ENCODE measurements around the gene TMEM54.
A peak's percentile ranks its signal among the peaks of the same experiment; 100 is the strongest.

Gene TMEM54

GRCh38 chr1:32900956-32901822, at the start of gene TMEM54:
TSS of gene TMEM54 (minus strand) at chr1:32901389. CDS start at chr1:32901238, 151 bp downstream.
- H3K4me3 ChIP-seq (ENCODE audit: control insufficient read depth, low read depth, low read length): peak within 1 kb of the TSS; percentile 71
- TF ChIP-seq, protein P1, sequence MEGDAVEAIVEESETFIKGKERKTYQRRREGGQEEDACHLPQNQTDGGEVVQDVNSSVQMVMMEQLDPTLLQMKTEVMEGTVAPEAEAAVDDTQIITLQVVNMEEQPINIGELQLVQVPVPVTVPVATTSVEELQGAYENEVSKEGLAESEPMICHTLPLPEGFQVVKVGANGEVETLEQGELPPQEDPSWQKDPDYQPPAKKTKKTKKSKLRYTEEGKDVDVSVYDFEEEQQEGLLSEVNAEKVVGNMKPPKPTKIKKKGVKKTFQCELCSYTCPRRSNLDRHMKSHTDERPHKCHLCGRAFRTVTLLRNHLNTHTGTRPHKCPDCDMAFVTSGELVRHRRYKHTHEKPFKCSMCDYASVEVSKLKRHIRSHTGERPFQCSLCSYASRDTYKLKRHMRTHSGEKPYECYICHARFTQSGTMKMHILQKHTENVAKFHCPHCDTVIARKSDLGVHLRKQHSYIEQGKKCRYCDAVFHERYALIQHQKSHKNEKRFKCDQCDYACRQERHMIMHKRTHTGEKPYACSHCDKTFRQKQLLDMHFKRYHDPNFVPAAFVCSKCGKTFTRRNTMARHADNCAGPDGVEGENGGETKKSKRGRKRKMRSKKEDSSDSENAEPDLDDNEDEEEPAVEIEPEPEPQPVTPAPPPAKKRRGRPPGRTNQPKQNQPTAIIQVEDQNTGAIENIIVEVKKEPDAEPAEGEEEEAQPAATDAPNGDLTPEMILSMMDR (conservative IDR thresholded peaks at IDR 0.05; ENCODE audit: control insufficient read depth, insufficient read depth, low read depth, low read length): no peak
- peak; percentile 18 for DNase-seq (ENCODE audit: low read depth)

DNA sequence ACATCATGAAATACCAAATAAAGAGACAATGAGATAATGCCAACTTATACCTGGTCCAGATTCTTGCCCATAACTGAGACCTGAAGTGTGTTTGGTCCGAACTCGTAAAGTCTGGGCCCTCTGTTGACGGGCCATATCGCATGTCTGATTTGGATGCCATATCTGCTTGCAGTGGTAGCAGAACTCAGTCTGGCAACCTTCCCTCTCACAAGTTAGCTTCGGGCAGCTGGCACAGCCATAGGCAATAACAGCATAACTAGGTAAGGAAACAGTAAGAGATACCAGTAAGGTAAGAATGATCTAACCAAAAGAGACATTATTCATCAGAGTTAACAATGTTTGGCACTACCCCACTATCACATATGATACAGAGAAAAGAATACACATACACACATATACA, 48.3 kb upstream of the TMEM54 start:
- no peak overlapping the region for H3K4me3 ChIP-seq (ENCODE audit: control insufficient read depth, low read depth, low read length)
- TF ChIP-seq, protein P1 (conservative IDR thresholded peaks at IDR 0.05; ENCODE audit: control insufficient read depth, insufficient read depth, low read depth, low read length): no peak
- no peak for DNase-seq (ENCODE audit: low read depth)

GRCh38 chr1:32948905-32949304, 47.7 kb upstream of the TMEM54 start:
- no peak overlapping the region for H3K4me3 ChIP-seq (ENCODE audit: control insufficient read depth, low read depth, low read length)
- DNase-seq (ENCODE audit: low read depth): peak; percentile 45
- TF ChIP-seq, protein P1 (conservative IDR thresholded peaks at IDR 0.05; ENCODE audit: control insufficient read depth, insufficient read depth, low read depth, low read length): no peak

DNA sequence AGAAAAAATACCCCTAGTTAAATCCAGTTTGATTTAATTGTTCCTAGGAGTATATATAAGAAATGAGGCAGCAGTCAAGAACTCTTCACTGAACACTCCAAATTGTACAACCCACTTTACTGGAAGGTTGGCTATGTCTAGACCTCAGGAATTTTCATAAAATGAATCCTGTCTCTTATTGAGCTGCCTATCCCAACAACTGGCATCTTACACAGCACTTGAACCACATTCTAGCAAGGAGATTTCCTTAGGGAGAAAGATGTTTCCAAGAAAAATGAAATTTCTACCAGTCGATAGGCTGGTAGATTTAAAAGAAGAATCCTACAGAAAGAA, 47.2 kb upstream of the TMEM54 start:
- TF ChIP-seq, protein P1 (conservative IDR thresholded peaks at IDR 0.05; ENCODE audit: control insufficient read depth, insufficient read depth, low read depth, low read length): no peak
- no peak for DNase-seq (ENCODE audit: low read depth)
- no peak overlapping the region for H3K4me3 ChIP-seq (ENCODE audit: control insufficient read depth, low read depth, low read length)

DNA sequence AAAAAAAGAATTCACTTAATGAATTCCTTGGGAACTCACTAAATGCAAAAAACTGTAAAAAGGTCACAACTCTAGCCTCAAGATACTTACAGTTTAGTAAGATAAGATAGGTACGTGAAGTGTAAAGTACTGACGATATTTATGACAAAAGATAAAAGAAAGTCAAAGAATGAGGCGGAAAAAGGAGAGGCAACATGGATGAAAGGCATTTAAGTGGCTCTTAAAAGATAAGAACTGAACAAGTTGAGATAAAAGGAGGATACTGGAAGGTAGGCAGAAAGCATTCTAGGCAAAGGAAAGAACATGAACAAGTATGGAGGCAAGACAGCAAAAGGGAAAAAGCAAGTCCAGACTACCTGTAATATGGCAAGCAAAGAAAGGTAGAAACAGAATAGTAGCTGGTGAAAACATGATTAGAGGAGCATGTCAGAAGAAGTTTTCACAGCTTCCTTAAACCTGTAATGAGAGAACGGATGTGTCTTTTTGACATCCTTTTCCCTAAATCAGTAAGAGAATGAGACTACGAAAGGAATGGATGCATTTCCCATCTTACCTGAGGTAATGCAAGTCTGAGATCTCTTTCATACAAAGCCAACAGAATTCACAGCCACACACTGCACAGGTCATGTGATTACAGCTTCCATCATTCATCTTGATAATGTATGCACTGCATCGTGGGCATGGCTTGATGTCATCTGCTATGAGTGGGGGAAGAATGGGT, 46.6 kb upstream of the TMEM54 start:
- H3K4me3 ChIP-seq (ENCODE audit: control insufficient read depth, low read depth, low read length): no peak overlapping the region
- TF ChIP-seq, protein P1 (conservative IDR thresholded peaks at IDR 0.05; ENCODE audit: control insufficient read depth, insufficient read depth, low read depth, low read length): no peak
- DNase-seq (ENCODE audit: low read depth): no peak

DNA sequence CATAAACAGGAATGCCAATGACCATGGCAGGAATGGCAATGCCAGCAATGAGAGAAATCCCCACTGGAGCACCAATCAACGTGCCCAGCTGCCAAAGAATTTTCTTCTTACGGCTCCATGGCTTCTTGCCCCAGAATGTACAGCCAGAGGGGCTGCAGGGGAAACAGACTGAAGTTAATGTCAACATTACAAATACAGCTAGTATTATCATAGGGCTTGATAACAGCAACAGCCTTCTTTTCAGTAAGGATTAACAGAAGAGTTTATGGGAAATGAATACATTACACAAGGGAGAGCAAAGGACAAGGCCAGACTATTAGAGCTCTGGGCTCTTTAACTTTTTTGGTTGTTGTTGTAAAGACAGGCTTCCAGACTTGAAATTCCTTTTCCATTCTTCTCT, 45.2 kb upstream of the TMEM54 start:
- no peak overlapping the region for H3K4me3 ChIP-seq (ENCODE audit: control insufficient read depth, low read depth, low read length)
- TF ChIP-seq, protein P1 (conservative IDR thresholded peaks at IDR 0.05; ENCODE audit: control insufficient read depth, insufficient read depth, low read depth, low read length): no peak
- DNase-seq (ENCODE audit: low read depth): no peak
